ENCODE measurements around the gene CDK11B.
"Not testable (repeated sequence)": the region's sequence is repeated elsewhere in the genome, so short reads cannot be mapped to it uniquely, and the experiment has no call there.

CDK11B gene

GRCh38 chr1:1597275-1597930 lies 61.4 kb downstream of the CDK11B start:
- no peak for DNase-seq

GRCh38 chr1:1596493-1597274 lies 62.1 kb downstream of the CDK11B start:
- DNase-seq, result no peak

GRCh38 chr1:1595341-1595740 lies 63.5 kb downstream of the CDK11B start:
- not testable (repeated sequence) for DNase-seq

GRCh38 chr1:1594602-1595260 lies 64.1 kb downstream of the CDK11B start:
- no peak for DNase-seq

DNA sequence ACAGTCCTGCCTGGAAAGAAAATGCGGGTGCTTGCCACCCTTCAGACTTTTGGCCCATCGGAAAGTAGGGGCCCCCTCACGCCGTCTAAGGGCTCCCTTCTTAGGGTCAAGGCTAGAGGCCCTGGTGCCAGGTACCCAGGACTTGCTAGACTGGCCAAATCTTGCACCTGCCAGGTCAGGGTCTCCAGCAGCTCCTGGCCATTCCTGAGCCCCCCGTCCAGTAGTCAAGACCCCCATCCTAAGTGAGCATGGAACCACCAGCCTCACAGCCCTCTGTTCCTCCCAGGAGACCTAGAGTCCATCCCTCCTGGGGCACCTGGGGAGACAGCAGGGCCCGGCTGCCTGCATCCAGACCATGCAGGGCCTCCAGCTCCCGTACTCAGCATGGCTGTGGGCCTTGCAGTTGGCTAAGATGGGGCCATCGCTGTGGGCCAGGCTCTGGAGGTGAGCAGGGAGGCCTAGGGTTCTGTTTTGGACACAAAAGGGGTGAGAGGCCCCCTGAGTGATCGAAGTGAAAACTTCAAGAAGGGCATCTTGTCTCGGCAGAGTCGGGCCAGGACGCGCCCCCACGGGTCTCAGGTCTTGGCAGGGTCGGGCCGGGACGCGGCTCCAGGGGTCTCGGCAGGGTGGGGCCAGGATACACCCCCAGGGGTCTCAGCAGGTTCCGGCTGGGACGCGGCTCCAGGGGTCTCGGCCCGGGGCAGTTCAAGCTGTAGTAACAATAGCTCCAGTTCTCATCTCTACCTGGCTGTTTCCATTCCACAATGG lies 64.8 kb downstream of the CDK11B start:
- no peak for DNase-seq

DNA sequence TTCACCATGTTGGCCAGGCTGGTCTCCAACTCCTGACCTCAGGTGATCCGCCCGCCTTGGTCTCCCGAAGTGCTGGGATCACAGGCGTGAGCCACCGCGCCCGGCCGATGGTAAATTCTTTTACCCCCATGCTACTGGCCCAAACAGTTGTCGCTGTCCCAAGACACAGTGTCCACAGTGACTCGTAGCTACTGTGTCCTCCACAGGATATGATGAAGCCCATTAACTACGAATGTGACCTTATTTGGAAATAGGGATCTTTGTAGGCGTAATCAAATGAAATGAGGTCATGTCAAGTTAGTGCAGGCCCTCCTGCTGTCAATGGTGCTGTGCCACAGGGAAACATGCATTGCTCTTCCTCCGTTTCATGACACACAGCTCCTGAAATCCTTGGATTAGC lies 67.4 kb downstream of the CDK11B start:
- no peak for DNase-seq
